HG03039 (cell line): Measurements from ENCODE around the gene IGFBPL1.
A peak's percentile ranks its signal among the peaks of the same experiment; 100 is the strongest.

Source experiments
- ATAC-seq: cut with Tn5 transposase; IDR thresholded peaks from one replicate; pipeline ENCODE4 v1.9.1; 2021; ENCODE audit warnings: mild to moderate bottlenecking, moderate library complexity; ENCODE audit not compliant: unreplicated experiment

Gene IGFBPL1

GRCh38 chr9:38432922-38433510 is 8.8 kb upstream of the IGFBPL1 start:
- no peak for ATAC-seq

GRCh38 chr9:38431116-38431515 is 6.9 kb upstream of the IGFBPL1 start:
- no peak for ATAC-seq

- no peak for ATAC-seq
Observed at GRCh38 chr9:38428062-38428461, 3.8 kb upstream of the IGFBPL1 start.

GRCh38 chr9:38424918-38425317 is 664 bp upstream of the IGFBPL1 start:
- ATAC-seq, result no peak

GRCh38 chr9:38423273-38423972 is 831 bp downstream of the IGFBPL1 start:
- no peak for ATAC-seq

- no peak for ATAC-seq
Observed at GRCh38 chr9:38422555-38423260, 1.5 kb downstream of the IGFBPL1 start.

- no peak for ATAC-seq
Observed at GRCh38 chr9:38421498-38422211, 2.6 kb downstream of the IGFBPL1 start.

GRCh38 chr9:38419181-38419580 is 5.1 kb downstream of the IGFBPL1 start:
- ATAC-seq, result no peak

- ATAC-seq, result no peak
Observed at GRCh38 chr9:38418366-38418765, 5.9 kb downstream of the IGFBPL1 start.

- no peak for ATAC-seq
Observed at GRCh38 chr9:38417003-38417945, 7.0 kb downstream of the IGFBPL1 start.

GRCh38 chr9:38416461-38416860 is 7.8 kb downstream of the IGFBPL1 start:
- ATAC-seq, result no peak

- ATAC-seq, result no peak
Observed at GRCh38 chr9:38415856-38416255, 8.4 kb downstream of the IGFBPL1 start.

- ATAC-seq, result no peak
Observed at GRCh38 chr9:38414040-38414723, 10.1 kb downstream of the IGFBPL1 start.

- no peak for ATAC-seq
Observed at GRCh38 chr9:38413283-38413682, 11.0 kb downstream of the IGFBPL1 start.

- ATAC-seq, result no peak
Observed at GRCh38 chr9:38412751-38413150, 11.5 kb downstream of the IGFBPL1 start.

GRCh38 chr9:38408719-38409118 is 15.5 kb downstream of the IGFBPL1 start:
- peak; percentile 49 for ATAC-seq

- ATAC-seq, result no peak
Observed at GRCh38 chr9:38406476-38407186, 17.6 kb downstream of the IGFBPL1 start.

GRCh38 chr9:38405785-38406184 is 18.5 kb downstream of the IGFBPL1 start:
- ATAC-seq, result no peak

GRCh38 chr9:38404314-38404713 is 19.9 kb downstream of the IGFBPL1 start:
- ATAC-seq, result no peak
